IPS-11a (cell line): ENCODE data around the gene NPPC.
A peak's percentile ranks its signal among the peaks of the same experiment; 100 is the strongest.

Source experiments
- H3K4me3 ChIP-seq: one replicate; pipeline ENCODE4 v1.5.1; 2013; ENCODE audit warnings: low read depth, low read length, control low read depth

NPPC gene

DNA sequence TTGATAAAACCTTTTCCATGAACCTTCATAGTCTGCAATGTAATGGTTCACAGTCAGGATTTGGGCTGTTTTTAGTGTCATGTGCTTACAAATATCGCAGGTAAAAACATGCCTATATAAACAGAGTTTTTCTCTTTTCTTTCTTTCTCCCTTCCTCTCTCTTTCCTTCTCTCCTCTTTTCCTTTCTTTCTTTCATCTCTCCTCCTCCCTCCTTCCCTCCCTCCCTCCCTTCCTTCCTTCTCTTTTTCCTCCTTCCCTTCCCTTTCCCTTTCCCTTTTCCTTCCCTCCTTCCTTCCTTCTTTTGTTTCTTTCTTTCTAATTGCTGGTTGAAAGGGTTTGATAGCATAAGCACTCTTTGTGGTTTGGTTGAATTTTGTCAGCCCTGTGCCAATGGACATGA is 9.6 kb upstream of the NPPC start:
- H3K4me3 ChIP-seq, result no peak overlapping the region

DNA sequence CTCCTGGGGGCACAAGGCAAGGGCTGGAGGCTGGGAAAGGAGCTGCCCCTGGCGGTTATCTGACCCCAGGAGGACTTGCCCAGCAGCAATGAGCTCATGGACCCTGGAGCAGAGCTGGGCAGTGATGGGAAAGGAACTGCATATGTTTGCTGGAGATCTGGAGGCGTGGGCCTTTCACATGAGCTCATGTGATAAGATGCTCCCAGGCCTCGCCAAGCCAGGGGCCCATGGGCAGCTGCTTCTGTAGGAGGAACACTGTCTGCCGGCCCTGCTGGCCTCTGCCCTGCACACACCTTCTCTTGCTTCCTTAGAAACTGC is 9.0 kb upstream of the NPPC start:
- no peak overlapping the region for H3K4me3 ChIP-seq

DNA sequence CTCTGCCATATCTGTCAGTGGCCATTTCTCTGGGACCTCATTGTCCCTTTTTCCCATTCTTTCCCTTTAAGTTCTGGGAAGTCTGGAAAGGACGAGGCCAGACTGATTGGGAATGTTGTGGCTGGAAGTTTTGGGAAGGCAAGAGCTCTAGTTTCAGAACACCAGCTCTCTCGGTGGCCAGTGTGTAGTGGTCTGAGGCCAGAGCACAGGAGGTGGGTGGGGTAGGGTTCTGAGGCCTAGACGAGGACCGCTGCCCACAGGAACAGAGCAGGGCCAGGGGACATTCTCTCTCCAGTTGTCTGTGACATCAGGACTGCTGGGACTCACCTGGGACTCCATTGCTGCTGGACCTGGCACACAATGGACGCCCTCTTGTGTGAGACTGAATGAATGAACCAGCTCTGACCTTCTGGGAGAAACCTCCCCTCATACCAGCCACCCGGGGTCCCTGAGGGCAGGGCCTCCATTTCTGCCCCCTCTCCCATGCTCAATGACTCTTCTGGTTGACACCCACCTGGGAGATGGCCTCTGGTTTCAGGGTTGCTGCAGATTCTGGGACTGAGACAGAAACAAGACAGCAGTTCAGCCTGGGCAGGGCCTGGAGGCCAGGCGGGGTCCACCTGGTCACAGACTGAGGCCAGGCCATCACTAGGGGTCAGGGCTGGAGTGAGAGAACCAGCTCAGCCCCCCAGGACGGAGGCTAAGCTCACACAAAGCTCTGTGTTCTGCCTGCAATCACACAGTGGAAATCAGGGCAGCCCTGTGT is 8.4 kb upstream of the NPPC start:
- no peak overlapping the region for H3K4me3 ChIP-seq

DNA sequence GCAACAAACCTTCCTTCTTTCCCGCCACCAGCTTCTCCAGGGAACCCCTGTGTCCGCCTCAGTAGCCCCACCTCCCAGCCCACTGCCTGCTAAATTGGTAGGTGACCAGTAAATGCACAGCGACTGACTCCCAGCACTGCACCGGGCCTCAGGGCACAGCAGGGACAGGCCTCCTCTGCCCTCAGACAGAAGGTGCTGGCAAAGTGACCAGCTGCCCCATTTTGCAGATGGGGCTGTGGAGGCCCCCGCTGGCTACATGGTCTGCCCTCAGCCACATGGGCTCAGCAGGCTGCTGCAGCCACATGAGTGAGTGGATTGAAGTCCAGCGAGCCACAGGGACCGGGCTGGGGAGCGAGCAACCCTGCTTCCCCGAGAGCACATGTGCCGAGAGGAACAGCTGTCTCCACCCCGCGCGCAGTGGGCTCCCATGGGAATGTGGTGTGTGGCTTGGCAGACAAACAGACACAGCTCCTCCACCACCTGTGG is 7.8 kb upstream of the NPPC start:
- no peak overlapping the region for H3K4me3 ChIP-seq

DNA sequence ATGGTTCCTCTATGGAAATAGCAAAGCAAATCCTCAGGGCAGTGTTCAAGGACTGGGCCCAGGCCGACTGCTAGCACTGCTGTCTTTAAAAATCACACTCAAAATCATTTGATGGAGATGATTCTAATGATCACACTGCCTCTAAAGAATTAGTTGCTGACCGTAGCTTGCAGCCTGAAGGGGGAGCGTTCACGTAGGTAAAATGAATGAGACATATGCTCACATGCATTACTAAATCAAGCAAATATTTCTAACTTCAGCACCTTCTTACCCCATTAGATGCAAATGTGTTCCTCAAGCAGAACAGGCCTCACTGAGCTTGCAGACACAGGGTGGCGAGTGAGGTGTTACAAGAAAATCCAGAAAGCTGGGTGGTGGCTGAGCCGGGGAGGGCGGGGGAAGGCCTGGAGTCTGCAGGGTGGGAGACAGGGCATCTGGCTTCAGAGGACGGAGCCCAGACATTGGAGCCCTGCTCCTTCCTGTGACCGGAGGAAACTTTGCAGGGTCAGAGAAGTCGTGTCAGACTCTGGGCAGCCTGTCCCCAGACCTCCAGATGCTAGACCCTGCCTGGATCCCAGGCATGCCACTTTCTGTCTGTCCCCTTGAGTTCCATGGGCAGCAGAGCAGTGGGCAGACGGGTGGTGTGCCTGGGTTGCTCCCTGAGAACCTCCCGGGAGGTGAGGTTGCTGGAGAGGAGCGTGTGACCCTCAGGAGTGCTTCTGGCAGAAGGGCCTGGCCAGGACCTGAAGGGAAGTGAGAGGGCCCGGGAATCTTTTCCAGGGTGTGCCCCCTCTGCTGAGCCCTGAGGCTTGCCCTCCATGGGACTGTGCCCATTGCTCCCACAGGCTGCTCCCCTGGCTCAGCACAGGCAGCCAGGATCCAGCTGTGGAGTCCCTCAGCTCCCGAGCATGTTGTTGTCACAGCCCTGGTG is 7.1 kb upstream of the NPPC start:
- H3K4me3 ChIP-seq, result no peak overlapping the region

DNA sequence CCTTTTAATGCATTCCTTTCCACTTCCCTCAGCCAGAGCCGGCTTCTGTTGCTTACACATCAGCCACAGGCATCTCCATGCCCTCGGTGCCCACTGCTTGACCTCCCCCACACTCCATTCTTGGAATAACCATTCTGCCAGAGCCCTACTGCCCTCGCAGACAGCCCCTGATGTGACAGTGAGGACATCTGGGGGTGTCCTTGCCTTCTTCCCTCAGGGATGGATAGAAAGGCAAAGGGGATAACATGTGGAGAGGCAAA is 6.4 kb upstream of the NPPC start:
- no peak overlapping the region for H3K4me3 ChIP-seq

DNA sequence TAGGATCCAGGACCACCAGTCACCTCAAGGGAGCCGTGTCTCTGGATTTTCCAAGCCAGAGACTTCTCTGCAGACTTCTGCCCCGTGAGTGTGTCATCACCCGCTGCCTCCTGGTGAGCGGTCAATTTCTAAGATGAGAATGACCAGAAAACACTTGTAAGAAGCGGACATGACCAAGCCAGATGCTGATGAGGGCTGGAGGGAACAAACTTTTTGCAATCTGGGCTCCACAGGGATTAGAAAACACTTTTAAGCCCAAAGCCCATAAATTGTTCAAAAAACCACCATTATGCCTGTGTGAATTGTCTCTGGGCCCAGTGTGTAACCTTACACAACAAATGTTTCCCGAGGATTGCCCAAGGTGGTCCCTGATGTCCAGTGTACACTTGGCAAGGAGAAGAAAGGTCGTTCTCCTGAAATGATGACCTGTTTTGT is 5.3 kb upstream of the NPPC start:
- no peak overlapping the region for H3K4me3 ChIP-seq

DNA sequence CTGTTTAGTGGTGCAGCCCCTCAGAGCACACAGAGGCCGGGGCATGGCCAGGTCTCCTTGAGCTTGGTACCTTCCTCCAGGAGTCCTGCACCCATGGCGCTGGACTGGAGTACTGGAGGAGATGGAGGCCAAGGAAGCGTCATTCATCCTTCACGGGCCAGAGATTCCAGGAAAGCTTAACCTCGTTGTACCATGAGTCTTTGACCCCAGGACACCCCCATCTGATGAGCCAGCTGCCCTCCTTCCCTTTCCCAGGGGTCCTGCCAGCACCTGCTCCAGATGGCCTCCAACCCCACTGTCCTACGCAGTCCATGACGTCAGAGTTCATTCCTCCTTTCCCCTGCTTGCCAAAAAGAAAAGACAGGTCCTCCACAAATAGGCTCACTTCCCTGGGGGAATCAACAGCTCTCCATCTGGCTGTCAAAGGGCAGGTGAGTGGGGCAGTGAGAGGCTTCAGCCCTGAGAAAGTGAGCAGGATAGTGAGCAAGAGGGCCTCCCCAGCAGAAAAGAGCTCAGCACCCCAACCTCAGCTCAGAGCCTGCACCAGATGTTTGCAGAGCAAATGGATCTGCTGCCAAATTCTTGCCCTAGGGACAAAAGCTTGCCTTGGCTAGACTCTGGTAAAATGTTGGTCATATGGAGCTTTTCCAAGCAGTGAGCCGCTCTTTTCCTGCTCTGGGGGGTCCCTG is 4.5 kb upstream of the NPPC start:
- no peak overlapping the region for H3K4me3 ChIP-seq

DNA sequence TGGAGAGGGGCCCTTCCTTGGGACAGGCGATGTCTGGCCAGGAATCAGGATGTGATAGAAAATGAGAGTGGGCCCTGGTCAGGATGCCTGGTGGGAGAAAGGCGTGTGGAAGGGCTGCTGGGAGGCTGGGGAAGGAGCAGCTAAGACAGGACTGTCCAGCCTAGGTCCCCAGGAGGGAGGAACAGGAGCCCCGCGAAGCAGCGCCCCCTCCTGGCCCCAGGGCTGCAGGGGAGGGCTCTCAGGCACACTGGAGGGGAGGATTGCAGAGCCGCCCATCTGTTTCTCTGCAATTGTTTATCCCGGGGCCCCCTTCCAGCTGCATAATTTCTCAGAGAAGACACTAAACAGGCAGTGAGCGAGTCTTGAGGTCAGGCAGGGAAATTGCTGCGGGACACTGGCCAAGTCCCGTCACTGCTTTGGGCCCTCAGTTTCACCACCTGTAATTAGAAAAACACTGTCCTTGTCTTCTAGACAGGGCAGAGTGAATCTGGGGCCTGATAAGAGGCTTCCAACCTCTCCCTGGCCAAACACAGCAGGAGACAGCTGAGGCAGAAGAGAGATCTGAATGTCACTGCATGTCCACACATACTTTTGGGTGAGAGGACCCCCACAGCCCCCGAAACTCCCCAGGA is 3.9 kb upstream of the NPPC start:
- no peak overlapping the region for H3K4me3 ChIP-seq

DNA sequence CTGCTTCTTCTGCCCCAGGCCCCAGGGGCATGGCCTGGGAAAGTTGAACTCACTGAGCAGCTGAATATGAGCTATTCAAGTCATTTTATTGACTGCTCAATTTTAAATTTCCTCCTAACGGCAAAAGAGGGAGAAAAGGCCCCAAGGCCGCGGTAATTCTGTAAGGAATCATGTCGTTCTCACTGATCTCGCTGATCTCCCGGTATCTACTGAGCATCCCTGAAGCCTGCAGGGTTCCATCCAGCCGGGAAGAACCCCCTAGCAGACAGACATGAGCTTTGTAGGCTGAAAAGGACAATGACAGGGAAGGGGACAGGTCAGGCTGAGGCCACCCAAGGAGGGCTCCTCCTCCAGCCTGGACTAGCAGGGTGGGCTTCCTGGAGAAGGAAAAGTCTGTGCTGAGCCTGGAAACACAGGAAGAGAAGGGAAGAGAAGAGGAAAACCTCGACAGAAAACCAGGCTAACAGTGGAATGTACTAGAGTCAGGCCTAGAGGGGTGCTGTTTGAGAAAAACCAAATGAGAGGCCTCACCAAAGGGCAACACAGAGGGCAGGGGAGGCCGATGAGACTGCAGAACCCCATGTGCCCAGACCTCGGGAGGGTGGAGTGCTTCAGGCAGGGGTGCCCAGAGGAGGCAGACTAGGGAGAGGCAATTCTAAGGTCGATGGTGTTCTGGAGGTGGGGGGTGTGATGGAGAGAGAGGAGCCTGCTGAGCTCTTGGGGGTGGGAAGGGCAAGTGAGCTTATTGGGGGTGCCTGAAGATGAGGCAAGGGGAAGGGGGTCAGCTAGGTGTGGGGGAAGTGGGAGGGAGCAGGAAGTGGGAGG is 2.9 kb upstream of the NPPC start:
- no peak overlapping the region for H3K4me3 ChIP-seq

DNA sequence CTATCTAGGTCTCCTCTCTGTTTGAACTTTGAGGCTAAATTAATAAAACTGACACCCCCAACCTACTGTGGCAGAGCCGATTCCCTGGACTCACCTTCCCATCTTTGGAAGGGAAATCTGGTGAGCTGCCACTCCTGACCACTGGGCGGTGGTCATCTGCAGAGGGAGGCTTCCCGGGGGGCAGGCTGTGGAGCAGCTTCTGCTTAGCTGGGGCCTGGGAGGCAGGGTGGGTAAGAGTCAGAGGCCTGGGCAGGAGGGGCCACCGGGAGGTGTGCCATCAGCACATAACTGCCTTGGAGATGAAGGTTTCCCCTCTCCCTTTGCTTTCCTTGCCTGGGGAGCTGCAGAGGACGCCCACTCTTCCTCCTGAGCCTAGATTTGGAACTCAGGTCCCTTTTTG is 2.3 kb upstream of the NPPC start:
- no peak overlapping the region for H3K4me3 ChIP-seq

DNA sequence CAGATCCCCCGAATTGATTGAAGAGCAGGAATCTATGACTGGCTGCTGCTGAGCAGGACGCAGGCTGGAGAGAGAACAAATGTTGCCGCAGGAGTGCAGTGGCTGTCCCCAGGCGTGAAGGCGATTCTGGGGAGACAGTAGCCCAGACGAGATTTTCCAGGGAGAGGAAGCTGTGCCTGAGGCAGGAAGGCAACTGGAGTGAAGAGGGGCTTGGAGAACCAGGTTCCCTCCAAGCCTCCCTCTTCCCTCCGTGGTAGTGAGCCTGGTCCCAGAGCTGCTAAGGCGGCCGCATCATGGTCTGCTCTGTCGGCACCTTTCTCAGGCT is 1.3 kb upstream of the NPPC start:
- no peak overlapping the region for H3K4me3 ChIP-seq

DNA sequence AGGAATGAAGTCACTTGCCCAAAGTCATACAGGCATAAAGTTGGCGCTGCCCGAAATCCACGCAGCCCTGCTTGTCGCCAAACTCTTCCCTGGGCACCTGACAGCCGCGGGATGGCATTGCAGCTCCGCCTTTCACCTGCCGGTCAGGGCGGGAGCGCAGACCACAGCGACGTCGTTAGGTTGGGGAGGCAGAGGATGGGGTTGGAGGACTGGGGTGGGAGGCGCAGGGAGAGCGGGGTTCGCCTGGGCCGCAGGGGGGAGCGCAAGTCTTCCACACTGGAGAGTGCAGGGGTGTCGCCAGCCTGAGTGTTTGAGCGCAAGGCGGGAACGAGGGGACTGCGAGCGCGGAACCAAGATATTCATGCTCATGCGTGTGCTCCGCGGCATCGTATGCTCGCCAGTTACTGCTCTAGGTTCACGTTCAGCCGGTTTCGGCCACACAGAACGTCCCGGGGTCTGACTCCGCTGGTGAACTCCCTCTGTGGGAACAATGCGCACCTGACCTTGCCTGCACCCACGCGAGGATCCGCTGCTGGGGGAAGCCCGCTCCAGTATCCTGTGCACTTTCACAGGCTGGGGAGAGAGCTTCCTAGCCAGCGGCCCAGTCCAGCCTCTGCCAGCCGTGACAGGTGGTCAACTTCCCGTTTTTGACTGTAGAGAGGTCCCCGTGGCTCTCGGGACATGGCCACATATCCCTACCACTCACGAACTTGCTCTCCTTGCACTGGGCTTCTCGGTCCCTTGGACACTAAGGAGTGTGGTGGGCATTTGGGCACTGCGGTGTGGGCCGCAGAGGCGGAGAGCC is 767 bp upstream of the NPPC start:
- peak overlapping the region; percentile 56 for H3K4me3 ChIP-seq

DNA sequence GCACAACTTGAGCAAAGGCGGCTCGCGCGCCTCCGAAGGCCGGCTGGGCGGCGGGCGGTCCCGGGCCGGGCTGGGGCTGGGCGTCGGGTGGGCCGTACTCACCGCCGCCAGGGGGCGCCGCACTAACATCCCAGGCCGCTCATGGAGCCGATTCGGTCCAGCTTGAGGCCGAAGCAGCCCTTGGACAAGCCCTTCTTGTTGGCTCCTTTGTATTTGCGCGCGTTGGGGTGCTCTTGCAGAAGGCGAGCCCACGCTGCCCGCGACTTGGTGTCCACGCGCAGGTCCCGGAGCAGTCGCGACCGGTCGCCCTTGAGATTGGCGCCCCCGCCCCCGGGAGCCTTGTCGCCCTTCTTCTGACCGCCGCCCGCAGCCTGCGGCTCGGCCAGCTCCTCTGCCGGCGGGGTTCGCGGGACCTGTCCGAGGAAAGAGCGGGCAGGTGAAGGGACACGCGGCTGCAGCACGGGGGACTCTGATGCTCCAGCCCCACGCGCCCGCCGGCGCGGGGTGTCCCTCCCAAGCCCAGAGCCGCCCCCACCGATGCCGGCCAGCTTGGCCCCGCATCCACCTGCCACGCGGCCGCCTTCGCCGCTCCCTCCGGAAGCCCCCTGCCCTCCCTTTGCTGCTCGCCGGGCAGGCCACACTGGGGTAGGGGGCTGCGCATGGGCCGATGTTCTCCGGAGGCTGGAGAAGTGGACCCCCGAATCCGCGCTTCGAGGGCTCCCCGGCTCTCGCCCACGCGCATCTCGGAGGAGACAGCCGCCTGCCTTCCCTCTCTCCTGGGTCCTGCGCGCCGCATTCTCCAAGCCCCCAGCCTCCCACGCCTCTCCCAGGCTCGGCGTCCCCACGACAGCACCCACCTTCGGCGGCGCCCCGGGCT is 655 bp downstream of the NPPC start:
- H3K4me3 ChIP-seq, result peak overlapping the region; percentile 56

DNA sequence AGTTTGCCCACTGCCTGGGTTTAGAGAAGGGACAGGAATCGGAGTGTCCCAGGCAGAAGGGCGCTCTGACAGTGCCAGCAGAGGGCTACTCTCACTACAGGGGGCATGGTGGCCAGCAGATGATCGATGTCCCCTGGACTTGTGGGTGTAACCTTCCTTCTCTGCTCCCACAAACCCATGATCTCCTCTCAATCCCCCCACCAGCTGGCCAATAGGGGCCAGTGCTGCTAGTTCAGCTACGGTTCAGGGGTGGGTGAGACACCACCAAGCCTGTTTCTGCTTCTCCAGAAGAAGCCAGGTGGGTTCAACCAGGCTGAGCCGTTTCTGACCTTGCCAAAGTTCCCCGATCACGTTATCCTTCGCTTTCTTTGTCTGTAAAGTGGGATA is 1.3 kb downstream of the NPPC start:
- H3K4me3 ChIP-seq, result no peak overlapping the region

DNA sequence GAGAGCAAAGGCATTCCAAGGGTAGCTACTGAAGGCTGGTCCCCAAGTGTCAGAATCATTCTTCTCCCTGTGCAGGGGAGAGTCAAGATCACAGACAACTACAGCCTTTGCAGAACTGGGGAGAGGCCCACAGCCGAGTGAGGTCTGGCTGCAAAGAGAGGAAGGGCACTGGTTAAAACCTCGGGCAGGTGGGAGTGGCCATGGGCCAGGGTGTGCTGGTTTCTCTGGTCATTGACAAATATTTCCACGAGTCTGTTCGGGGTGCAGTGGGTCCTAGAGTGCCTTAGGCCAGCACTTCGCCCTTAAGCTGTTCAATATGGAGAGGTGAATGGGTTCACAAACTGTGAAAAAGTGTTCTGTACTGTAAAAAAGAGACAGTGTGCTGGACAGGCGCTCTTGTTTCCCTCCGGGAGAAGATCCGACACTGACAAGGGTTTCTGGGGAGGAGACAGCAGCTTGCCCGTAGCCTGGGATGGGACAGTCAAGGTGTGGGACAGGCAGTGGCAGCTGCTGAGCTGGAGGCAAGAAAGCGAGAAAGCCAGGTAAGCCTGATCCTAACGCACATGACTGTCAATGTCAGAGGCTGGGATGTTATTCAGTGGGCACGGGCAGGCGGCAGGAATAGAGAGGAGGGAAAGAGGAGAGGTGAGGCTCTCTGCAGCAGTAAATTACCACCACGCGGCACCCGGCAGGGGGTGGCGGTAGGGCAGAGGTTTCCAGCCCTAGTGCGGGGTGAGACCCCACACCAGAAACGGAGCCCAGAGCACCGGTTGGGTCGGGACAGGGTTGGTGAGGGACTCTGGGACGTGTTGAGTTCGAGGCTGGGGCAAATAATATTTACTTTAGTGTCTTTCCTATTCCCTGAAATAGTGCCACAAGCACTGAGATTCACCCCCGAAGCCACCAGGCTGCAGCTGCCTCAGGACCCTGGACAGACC is 2.0 kb downstream of the NPPC start:
- H3K4me3 ChIP-seq, result no peak overlapping the region

DNA sequence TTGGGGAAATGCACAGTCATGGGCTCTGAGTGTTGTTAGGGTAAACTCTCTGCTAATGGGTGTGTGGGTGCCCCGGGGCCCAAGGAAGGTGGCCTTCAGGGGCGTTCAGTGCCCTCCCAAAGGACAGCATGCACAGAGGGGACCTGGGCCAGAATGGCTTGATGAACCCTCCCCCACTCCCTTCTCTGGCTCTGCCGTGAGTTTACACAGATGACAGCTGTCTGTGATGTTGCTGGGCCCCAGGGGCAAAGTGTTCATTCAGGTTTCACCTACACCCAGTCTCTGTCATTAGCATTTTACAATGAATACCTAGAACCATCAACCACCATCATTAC is 3.2 kb downstream of the NPPC start:
- H3K4me3 ChIP-seq, result no peak overlapping the region
